ENCODE measurements around the gene NRM.

GRCh38 chr6:30687659-30688431, 2.9 kb downstream of the NRM start:
- TF ChIP-seq, protein P1, sequence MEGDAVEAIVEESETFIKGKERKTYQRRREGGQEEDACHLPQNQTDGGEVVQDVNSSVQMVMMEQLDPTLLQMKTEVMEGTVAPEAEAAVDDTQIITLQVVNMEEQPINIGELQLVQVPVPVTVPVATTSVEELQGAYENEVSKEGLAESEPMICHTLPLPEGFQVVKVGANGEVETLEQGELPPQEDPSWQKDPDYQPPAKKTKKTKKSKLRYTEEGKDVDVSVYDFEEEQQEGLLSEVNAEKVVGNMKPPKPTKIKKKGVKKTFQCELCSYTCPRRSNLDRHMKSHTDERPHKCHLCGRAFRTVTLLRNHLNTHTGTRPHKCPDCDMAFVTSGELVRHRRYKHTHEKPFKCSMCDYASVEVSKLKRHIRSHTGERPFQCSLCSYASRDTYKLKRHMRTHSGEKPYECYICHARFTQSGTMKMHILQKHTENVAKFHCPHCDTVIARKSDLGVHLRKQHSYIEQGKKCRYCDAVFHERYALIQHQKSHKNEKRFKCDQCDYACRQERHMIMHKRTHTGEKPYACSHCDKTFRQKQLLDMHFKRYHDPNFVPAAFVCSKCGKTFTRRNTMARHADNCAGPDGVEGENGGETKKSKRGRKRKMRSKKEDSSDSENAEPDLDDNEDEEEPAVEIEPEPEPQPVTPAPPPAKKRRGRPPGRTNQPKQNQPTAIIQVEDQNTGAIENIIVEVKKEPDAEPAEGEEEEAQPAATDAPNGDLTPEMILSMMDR (IDR thresholded peaks at IDR 0.05; ENCODE audit: insufficient read depth, low read depth, low read length): no peak
- TF ChIP-seq EZH2 (IDR thresholded peaks at IDR 0.05; ENCODE audit: insufficient read depth, low read length): no peak
